Measurements from ENCODE around the gene CCNI.
A peak's percentile ranks its signal among the peaks of the same experiment; 100 is the strongest.
"Not testable (repeated sequence)": the region's sequence is repeated elsewhere in the genome, so short reads cannot be mapped to it uniquely, and the experiment has no call there.

Gene CCNI

GRCh38 chr4:77072195-77072753 is 3.5 kb downstream of the CCNI start:
- peak; percentile 48 for DNase-seq
- Histone ChIP-seq H3K27me3 (replicated peaks; ENCODE audit: insufficient read depth, low read length) (no peaks in the 10 kb centered on the region), H3K27ac (ENCODE audit: low read length) (no peak overlapping the region), H3F3A (ENCODE audit: insufficient read depth, low read length) (peaks cover 10% of the 10 kb centered on the region; the same call in 1 of the 2 replicates), H2AFZ (ENCODE audit: low read length) (no peak overlapping the region), H3K9me3 (replicated peaks; ENCODE audit: insufficient read depth, low read length) (no peaks in the 10 kb centered on the region), H3K9me2 (replicated peaks; ENCODE audit: insufficient read depth, low read length) (no peaks in the 10 kb centered on the region), H3K9ac (ENCODE audit: low read length) (no peak overlapping the region), H3K4me3 (ENCODE audit: low read length) (no peak overlapping the region), H4K20me1 (ENCODE audit: insufficient read depth, low read length) (peaks cover 39% of the 10 kb centered on the region), H3K79me2 (ENCODE audit: low read length) (peaks cover 84% of the 10 kb centered on the region), H3K4me2 (ENCODE audit: low read depth, low read length) (peak overlapping the region; percentile 83), H3K4me1 (ENCODE audit: low read length) (peaks cover 27% of the 10 kb centered on the region), H3K36me3 (replicated peaks; ENCODE audit: insufficient read depth, low read length) (no peaks in the 10 kb centered on the region)
- TF ChIP-seq EZH2 (optimal IDR thresholded peaks at IDR 0.05; ENCODE audit: low read depth, low read length), result no peak

DNA sequence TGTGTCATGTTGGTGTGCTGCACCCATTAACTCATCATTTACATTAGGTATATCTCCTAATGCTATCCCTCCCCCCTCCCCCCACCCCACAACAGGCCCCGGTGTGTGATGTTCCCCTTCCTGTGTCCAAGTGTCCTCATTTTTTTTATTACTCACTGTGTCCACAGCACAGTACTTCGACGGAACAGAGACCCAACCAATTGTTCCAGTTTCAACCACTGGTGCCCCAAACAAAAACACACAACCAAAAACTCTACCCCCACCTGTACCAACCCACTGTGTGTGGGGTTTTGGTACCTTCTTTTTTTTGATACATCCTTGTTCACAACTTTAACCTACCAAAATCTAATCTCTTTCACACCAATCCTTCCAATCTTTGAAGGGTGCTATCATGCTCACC is 6.3 kb downstream of the CCNI start:
- peaks cover 96% of the 10 kb centered on the region for H3K79me2 ChIP-seq (ENCODE audit: low read length)
- DNase-seq; H3F3A ChIP-seq (ENCODE audit: insufficient read depth, low read length); H3K27ac ChIP-seq (ENCODE audit: low read length); H3K9me2 ChIP-seq (replicated peaks; ENCODE audit: insufficient read depth, low read length); H2AFZ ChIP-seq (ENCODE audit: low read length); H3K36me3 ChIP-seq (replicated peaks; ENCODE audit: insufficient read depth, low read length); H3K27me3 ChIP-seq (replicated peaks; ENCODE audit: insufficient read depth, low read length); H3K4me2 ChIP-seq (ENCODE audit: low read depth, low read length); H3K9me3 ChIP-seq (replicated peaks; ENCODE audit: insufficient read depth, low read length); H3K4me3 ChIP-seq (ENCODE audit: low read length); H3K9ac ChIP-seq (ENCODE audit: low read length): not testable (repeated sequence)
- H3K4me1 ChIP-seq (ENCODE audit: low read length), result peaks cover 27% of the 10 kb centered on the region
- H4K20me1 ChIP-seq (ENCODE audit: insufficient read depth, low read length), result peaks cover 40% of the 10 kb centered on the region

- Histone ChIP-seq H3K9ac (ENCODE audit: low read length) (no peak overlapping the region), H4K20me1 (ENCODE audit: insufficient read depth, low read length) (peaks cover 14% of the 10 kb centered on the region; the same call in 1 of the 2 replicates), H3K36me3 (replicated peaks; ENCODE audit: insufficient read depth, low read length) (peaks cover 9% of the 10 kb centered on the region; the same call in 1 of the 2 replicates), H3K27ac (ENCODE audit: low read length) (no peak overlapping the region), H3K79me2 (ENCODE audit: low read length) (peaks cover 81% of the 10 kb centered on the region), H3K27me3 (replicated peaks; ENCODE audit: insufficient read depth, low read length) (no peaks in the 10 kb centered on the region), H3K4me3 (ENCODE audit: low read length) (no peak overlapping the region), H2AFZ (ENCODE audit: low read length) (no peak overlapping the region), H3K4me2 (ENCODE audit: low read depth, low read length) (no peak overlapping the region), H3K9me2 (replicated peaks; ENCODE audit: insufficient read depth, low read length) (no peaks in the 10 kb centered on the region), H3K9me3 (replicated peaks; ENCODE audit: insufficient read depth, low read length) (no peaks in the 10 kb centered on the region), H3F3A (ENCODE audit: insufficient read depth, low read length) (no peaks in the 10 kb centered on the region; the same call in 1 of the 2 replicates), H3K4me1 (ENCODE audit: low read length) (no peaks in the 10 kb centered on the region)
- no peak for TF ChIP-seq CTCF (IDR thresholded peaks at IDR 0.05; ENCODE audit: low read length)
- TF ChIP-seq EZH2phosphoT487 (IDR thresholded peaks at IDR 0.05; ENCODE audit: low read length), result no peak
- TF ChIP-seq EZH2 (optimal IDR thresholded peaks at IDR 0.05; ENCODE audit: low read depth, low read length), result no peak
- DNase-seq, result no peak
These were observed 10.4 kb downstream of the CCNI start for GRCh38 chr4:77065382-77065781.

DNA sequence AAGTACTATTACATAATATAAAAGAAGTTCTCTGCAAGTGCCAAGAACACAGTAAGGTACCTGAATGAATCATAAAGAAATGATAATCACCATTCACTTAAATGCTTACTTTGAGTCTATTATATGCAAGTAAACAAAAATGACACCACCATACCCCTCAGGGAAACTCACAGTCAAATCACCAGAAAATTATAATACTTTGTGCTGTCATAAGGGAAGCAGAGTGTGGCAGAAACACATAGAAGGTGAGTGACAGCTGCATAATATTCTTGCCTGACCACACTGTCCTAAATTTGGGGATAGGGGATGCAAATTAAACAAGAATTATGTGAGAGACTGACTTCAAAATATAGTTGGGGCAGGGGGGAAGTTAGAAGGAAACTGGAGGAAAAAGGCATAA is 12.9 kb downstream of the CCNI start:
- Histone ChIP-seq H3K4me3 (ENCODE audit: low read length) (no peak overlapping the region), H3K4me2 (ENCODE audit: low read depth, low read length) (no peak overlapping the region), H3K9me2 (replicated peaks; ENCODE audit: insufficient read depth, low read length) (no peaks in the 10 kb centered on the region), H2AFZ (ENCODE audit: low read length) (no peak overlapping the region), H4K20me1 (ENCODE audit: insufficient read depth, low read length) (peaks cover 4% of the 10 kb centered on the region; the same call in 1 of the 2 replicates), H3K79me2 (ENCODE audit: low read length) (peaks cover 73% of the 10 kb centered on the region), H3K36me3 (replicated peaks; ENCODE audit: insufficient read depth, low read length) (peaks cover 13% of the 10 kb centered on the region), H3F3A (ENCODE audit: insufficient read depth, low read length) (no peaks in the 10 kb centered on the region), H3K27ac (ENCODE audit: low read length) (no peak overlapping the region), H3K9me3 (replicated peaks; ENCODE audit: insufficient read depth, low read length) (no peaks in the 10 kb centered on the region), H3K27me3 (replicated peaks; ENCODE audit: insufficient read depth, low read length) (no peaks in the 10 kb centered on the region), H3K4me1 (ENCODE audit: low read length) (no peaks in the 10 kb centered on the region), H3K9ac (ENCODE audit: low read length) (no peak overlapping the region)
- DNase-seq, result no peak
- TF ChIP-seq EZH2 (optimal IDR thresholded peaks at IDR 0.05; ENCODE audit: low read depth, low read length) (no peak), CTCF (IDR thresholded peaks at IDR 0.05; ENCODE audit: low read length) (no peak), EZH2phosphoT487 (IDR thresholded peaks at IDR 0.05; ENCODE audit: low read length) (no peak)

Measured in MM.1S (cell line).